NB4 (cell line): Measurements from ENCODE around the gene TC2N.
A peak's percentile ranks its signal among the peaks of the same experiment; 100 is the strongest.

Experiments
- DNase-seq: peaks from one replicate; pipeline ENCODE4 v3.0.0; 2010; ENCODE audit warnings: low read depth
- H3K4me3 ChIP-seq: one replicate; pipeline ENCODE4 v1.5.1; 2011; ENCODE audit warnings: mild to moderate bottlenecking, low read depth, low read length, moderate library complexity
- CTCF ChIP-seq: IDR thresholded peaks from one replicate; pipeline ENCODE4 v1.5.1; 2012; ENCODE audit warnings: low read depth, low read length
- MYC ChIP-seq: IDR thresholded peaks from 2 replicates; pipeline ENCODE4 v1.6.1; 2011; ENCODE audit warnings: low read depth, low read length
- POLR2A ChIP-seq: IDR thresholded peaks from 2 replicates; pipeline ENCODE4 v1.6.1; 2011; ENCODE audit warnings: mild to moderate bottlenecking; ENCODE audit not compliant: insufficient read length; ENCODE audit errors: extremely low read depth
- TF ChIP-seq, protein P1 (sequence below): IDR thresholded peaks from 2 replicates; pipeline ENCODE4 v1.6.1; 2011; ENCODE audit warnings: low read depth, low read length

Gene TC2N

DNA sequence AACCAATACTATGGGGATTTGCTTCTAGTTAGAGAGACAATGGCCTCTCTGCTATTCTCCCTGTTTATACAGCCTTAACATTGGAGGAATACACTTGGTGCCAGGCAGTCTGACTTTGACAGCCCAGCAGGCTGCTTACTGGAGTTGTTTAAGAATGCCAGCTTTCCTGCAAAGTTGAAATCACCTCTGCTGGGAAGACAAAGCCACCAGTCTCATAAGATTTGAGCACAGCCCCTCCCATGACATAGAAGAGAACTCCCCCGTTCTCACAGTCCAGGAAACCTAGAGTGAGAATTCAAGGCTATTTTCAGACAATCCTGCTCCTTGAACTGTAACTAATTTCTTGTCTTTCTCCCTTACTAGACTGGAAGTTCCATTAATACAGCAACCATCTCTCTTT lies 114.4 kb downstream of the TC2N start:
- TF ChIP-seq POLR2A (no peak), MYC (no peak), CTCF (no peak)
- TF ChIP-seq, protein P1, sequence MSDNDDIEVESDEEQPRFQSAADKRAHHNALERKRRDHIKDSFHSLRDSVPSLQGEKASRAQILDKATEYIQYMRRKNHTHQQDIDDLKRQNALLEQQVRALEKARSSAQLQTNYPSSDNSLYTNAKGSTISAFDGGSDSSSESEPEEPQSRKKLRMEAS: no peak
- H3K4me3 ChIP-seq: no peak overlapping the region
- DNase-seq: no peak

DNA sequence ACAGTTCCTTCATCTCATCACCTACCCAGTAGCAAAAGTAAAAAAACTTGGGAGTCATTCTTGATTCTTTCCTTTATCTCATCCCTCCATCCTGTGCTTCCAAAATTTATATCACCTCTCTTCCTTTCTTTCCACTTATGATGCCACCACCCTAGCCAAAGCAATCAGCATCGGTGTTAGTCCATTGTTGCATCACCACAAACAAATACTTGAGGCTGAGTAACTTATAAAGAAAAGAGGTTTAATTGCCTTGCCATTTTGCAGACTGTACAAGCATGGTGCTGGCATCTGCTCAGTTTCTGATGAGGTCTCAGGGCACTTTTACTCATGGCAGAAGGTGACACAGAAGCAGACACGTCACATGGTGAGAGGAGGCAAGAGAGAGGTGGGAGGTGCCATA lies 115.6 kb downstream of the TC2N start:
- TF ChIP-seq, protein P1: no peak
- no peak overlapping the region for H3K4me3 ChIP-seq
- DNase-seq: no peak

DNA sequence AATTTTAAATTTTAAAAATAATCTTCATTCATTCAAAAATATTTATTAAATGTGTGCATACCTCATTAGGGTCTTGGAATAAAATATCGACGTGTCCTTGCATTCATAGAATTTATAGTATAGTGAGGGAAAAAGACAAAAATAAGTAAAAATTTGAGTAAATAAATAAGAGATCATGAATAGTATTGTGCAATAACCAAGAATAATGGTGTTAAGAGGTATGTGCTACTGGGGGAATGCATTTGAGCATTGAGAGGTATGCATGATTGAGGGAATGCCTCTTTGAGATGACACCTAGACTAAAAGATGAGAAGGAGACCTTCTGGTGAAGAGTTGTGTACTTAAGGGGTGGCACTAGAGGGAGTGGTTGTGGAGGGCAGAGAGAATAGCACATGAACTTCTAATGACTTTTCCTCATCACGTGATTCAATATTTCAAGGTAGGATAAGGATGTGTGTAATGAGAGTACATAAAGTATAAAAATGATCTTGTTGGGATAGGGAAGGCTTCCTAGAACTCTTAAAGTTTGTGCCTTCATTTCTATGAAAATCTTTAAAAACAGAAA lies 116.6 kb downstream of the TC2N start:
- peak; percentile 1 for DNase-seq
- TF ChIP-seq CTCF (no peak), POLR2A (no peak), MYC (no peak)
- TF ChIP-seq, protein P1: no peak
- H3K4me3 ChIP-seq: no peak overlapping the region

DNA sequence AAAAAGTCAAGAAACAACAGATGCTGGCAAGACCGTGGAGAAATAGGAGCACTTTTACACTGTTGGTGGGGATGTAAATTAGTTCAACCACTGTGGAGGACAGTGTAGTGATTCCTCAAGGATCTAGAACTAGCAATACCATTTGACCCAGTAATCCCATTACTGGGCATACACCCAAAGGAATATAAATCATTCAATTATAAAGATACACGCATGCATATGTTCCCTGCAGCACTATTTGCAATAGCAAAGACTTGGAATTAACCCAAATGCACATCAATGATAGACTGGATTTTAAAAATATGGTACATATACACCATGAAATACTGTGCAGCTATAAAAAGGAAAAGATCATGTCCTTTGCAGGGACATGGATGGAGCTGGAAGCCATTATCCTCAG lies 117.5 kb downstream of the TC2N start:
- no peak for DNase-seq
- no peak overlapping the region for H3K4me3 ChIP-seq
- TF ChIP-seq MYC (no peak), POLR2A (no peak), CTCF (no peak)
- TF ChIP-seq, protein P1: no peak

DNA sequence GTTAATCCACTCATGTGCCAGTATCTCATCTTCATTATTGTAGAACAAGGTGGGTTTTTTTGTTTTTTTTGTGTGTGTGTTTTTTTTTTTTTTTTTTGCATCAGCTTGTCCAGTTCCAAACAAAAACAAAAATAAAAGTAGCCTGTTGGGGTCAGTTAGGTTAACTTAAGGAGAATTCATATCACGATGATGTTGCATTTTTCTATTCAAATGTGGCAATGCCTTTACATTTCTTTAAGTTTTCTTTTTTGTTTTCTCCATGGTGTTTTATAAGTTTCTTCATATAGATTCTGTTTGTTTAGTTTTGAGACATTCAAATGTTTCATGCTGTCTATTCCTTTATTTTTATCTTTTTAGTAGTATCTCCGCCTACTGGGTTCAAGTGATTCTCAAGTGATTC lies 119.3 kb downstream of the TC2N start:
- no peak for DNase-seq
- H3K4me3 ChIP-seq: no peak overlapping the region
- TF ChIP-seq MYC (no peak), POLR2A (no peak), CTCF (no peak)
- TF ChIP-seq, protein P1: no peak

DNA sequence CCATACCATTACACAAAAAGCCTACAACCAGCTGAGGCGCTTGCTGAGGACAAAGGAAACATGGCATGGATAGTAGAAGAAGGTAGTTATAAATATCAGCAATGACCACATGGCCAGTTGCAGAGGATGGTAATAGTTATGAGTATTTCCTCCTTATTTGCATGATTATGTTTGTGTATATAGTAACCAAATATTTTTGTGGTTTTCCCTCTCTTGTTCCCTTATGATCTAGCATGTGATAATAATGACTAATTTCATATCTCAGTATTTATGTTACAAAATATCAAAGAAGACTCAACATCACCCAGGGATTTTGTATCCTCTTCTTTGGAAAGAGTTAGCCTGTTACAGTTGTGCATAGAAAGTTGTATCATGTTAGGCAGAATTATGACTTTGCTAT lies 122.0 kb downstream of the TC2N start:
- H3K4me3 ChIP-seq: no peak overlapping the region
- TF ChIP-seq MYC (no peak), POLR2A (no peak), CTCF (no peak)
- TF ChIP-seq, protein P1: no peak
- no peak for DNase-seq
